Osteoblast (primary cell): ENCODE data around the gene ACAD8. TPM values are rescaled to one million over a fixed set of nuclear protein-coding genes. Genes with fewer than 3 reads are reported as not detected.

Experiments
- DNase-seq: peaks from one replicate; pipeline ENCODE4 v3.0.0; 2011; ENCODE audit warnings: low spot score, mixed read lengths; ENCODE audit not compliant: insufficient read length; ENCODE audit errors: missing footprints
- H2AFZ ChIP-seq: 2 replicates; pipeline ENCODE4 v1.6.0; 2011; ENCODE audit warnings: mild to moderate bottlenecking, low read length
- H3K27ac ChIP-seq: 2 replicates; pipeline ENCODE4 v1.5.1; 2011; ENCODE audit warnings: mild to moderate bottlenecking, low read depth, low read length, moderate library complexity
- H3K27me3 ChIP-seq: 2 replicates; pipeline ENCODE4 v1.6.0; 2012; ENCODE audit warnings: mild to moderate bottlenecking, control low read depth, inconsistent platforms, low read length, moderate library complexity; ENCODE audit not compliant: insufficient read depth
- H3K36me3 ChIP-seq: 2 replicates; pipeline ENCODE4 v1.5.1; 2011; ENCODE audit warnings: mild to moderate bottlenecking, low read length, control low read depth, moderate library complexity; ENCODE audit not compliant: insufficient read depth
- H3K4me1 ChIP-seq: 2 replicates; pipeline ENCODE4 v1.5.1; 2011; ENCODE audit warnings: mild to moderate bottlenecking, low read length, control low read depth, moderate library complexity; ENCODE audit not compliant: insufficient read depth
- H3K4me2 ChIP-seq: 2 replicates; pipeline ENCODE4 v1.6.0; 2011; ENCODE audit warnings: mild to moderate bottlenecking, low read length; ENCODE audit not compliant: insufficient read depth
- H3K4me3 ChIP-seq: fragments of 200-600 bp; sonication (generic); 3 replicates; pipeline ENCODE4 v1.5.1; 2012; ENCODE audit warnings: mild to moderate bottlenecking, low read length, inconsistent platforms; ENCODE audit not compliant: insufficient read depth
- H3K79me2 ChIP-seq: 2 replicates; pipeline ENCODE4 v1.6.0; 2012; ENCODE audit warnings: mild to moderate bottlenecking, low read length, control low read depth, inconsistent platforms; ENCODE audit not compliant: insufficient read depth
- H3K9me3 ChIP-seq: 2 replicates; pipeline ENCODE4 v1.5.1; 2011; ENCODE audit warnings: low read depth, low read length, control low read depth
- H4K20me1 ChIP-seq: 2 replicates; pipeline ENCODE4 v1.6.0; 2012; ENCODE audit warnings: mild to moderate bottlenecking, low read length, control low read depth; ENCODE audit not compliant: insufficient read depth
- total RNA-seq: library from RNA; depleted of rRNA; stranded (reverse); fragments of >200 nt; gene quantifications from 2 replicates; pipeline ENCODE4 v1.2.3, GENCODE V29; 2012
- TF ChIP-seq, protein P1 (sequence below): IDR thresholded peaks from 2 replicates; pipeline ENCODE4 v1.5.1; 2011; ENCODE audit warnings: mild to moderate bottlenecking, low read depth, low read length, moderate library complexity; ENCODE audit errors: extremely low read depth

The ACAD8 gene
- total RNA-seq, 1 donor, result 17.7 TPM

- TF ChIP-seq, protein P1, sequence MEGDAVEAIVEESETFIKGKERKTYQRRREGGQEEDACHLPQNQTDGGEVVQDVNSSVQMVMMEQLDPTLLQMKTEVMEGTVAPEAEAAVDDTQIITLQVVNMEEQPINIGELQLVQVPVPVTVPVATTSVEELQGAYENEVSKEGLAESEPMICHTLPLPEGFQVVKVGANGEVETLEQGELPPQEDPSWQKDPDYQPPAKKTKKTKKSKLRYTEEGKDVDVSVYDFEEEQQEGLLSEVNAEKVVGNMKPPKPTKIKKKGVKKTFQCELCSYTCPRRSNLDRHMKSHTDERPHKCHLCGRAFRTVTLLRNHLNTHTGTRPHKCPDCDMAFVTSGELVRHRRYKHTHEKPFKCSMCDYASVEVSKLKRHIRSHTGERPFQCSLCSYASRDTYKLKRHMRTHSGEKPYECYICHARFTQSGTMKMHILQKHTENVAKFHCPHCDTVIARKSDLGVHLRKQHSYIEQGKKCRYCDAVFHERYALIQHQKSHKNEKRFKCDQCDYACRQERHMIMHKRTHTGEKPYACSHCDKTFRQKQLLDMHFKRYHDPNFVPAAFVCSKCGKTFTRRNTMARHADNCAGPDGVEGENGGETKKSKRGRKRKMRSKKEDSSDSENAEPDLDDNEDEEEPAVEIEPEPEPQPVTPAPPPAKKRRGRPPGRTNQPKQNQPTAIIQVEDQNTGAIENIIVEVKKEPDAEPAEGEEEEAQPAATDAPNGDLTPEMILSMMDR, result no peak
- no peaks in the 10 kb centered on the region for H3K27me3 ChIP-seq
- no peaks in the 10 kb centered on the region for H3K9me3 ChIP-seq
- peaks cover 20% of the 10 kb centered on the region for H3K4me1 ChIP-seq
- peaks cover 43% of the 10 kb centered on the region for H4K20me1 ChIP-seq
- H3K4me2 ChIP-seq, result peak overlapping the region; percentile 99
- H3K4me3 ChIP-seq, result peak overlapping the region; percentile 97
- DNase-seq, result peak; percentile 55
- H3K27ac ChIP-seq, result peak overlapping the region; percentile 94
- H3K36me3 ChIP-seq, result peaks cover 5% of the 10 kb centered on the region
- H2AFZ ChIP-seq, result peak overlapping the region; percentile 84
- peaks cover 86% of the 10 kb centered on the region for H3K79me2 ChIP-seq
Measured at GRCh38 chr11:134224710-134225664, 28.4 kb upstream of the ACAD8 start.

DNA sequence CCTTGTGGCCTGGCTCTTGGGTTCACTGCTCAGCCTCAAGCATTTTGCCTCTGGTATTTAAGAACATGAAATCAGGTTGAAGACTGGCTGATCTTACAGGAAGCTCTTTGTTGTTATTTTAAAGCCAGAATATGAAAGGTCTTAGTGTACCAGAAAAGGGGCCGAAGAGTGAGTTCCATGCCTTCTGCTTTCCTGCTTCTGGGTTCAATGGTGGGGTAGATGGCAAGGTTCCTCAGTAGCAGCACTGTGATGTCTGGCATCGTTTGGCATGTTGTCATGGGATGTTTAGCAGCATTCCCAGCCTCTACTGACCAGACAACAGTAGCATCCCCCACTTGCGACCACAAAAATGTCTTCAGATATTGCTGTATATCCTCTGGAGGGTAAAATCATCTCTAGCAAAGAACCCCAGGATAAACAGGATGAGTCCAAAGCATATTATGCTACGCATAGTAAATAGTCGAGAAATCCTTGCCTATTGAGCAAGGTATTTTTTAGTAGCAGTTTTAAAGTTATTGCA is 26.5 kb upstream of the ACAD8 start:
- H3K27ac ChIP-seq, result no peak overlapping the region
- peak overlapping the region; percentile 97 for H3K4me3 ChIP-seq
- H3K4me1 ChIP-seq, result peaks cover 20% of the 10 kb centered on the region
- peak overlapping the region; percentile 99 for H3K4me2 ChIP-seq
- no peaks in the 10 kb centered on the region for H3K27me3 ChIP-seq
- no peak overlapping the region for H2AFZ ChIP-seq
- peak; percentile 69 for DNase-seq
- H4K20me1 ChIP-seq, result peaks cover 56% of the 10 kb centered on the region
- no peaks in the 10 kb centered on the region for H3K9me3 ChIP-seq
- peaks cover 86% of the 10 kb centered on the region for H3K79me2 ChIP-seq
- TF ChIP-seq, protein P1, result no peak
- H3K36me3 ChIP-seq, result peaks cover 3% of the 10 kb centered on the region

GRCh38 chr11:134228625-134229024 is 24.7 kb upstream of the ACAD8 start:
- Histone ChIP-seq H3K79me2 (peaks cover 83% of the 10 kb centered on the region), H3K4me3 (no peak overlapping the region), H3K36me3 (peaks cover 3% of the 10 kb centered on the region), H3K4me1 (peaks cover 12% of the 10 kb centered on the region), H3K4me2 (no peak overlapping the region), H2AFZ (no peak overlapping the region), H3K27ac (no peak overlapping the region), H3K27me3 (no peaks in the 10 kb centered on the region), H3K9me3 (no peaks in the 10 kb centered on the region), H4K20me1 (peaks cover 70% of the 10 kb centered on the region)
- TF ChIP-seq, protein P1, result no peak
- DNase-seq, result no peak
